ENCODE data around the gene GPR158.

The GPR158 gene

DNA sequence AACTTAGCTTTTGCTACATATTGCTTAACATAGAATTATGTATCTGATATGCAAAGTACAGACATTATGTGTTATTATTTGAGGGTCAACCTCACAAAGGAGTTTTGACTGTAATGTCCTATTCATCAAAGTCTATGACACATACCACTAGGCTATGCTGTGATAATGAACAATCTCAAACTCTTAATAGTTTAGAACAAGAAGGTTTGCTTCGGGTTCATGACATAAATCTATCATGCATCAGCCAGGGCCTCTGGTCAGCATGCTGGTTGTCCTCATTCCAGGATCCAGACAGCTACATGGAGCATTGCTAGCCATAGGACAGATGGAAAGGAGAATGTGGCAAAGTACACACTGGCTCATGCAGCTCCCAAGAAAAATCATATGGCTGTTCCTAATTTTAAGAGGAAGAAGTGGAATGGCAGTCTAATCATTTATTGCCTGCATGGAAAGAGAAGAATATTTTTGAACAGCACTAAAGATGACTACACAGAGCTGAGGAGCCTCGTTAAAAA, 332.1 kb downstream of the GPR158 start:
- DNase-seq: no peak

DNA sequence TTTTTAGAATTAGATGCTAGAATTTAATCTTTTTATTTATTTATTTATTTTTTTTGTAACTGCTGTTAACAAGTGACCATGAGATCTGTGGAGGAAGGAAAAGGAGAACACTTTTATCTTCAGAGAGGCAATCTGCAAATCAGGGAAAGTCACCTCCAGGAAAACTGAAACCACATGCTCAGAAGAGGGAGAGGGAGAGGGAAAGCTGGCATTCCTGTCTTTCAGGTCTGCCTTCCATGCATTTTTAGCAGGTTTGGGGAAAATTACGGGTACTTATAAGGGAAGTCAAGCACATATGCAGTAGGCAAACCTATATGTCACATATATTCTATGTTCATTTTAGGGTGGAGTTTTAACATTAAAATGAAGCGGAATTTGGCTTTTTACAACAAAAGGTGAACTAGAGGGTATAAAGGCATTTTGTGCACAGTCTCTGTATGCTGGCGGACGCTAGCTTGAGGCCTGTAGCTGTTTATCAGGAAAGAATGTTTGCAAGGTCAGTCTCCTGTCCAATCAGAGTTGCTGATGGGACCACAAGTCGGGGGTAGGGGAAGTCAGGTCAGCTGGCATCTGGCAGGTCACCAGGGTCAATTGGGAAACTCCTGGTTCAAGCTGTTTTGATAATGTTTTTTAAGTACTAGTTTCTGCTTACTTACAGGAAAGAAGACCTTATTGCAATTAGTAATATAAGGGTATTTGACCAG, 333.5 kb downstream of the GPR158 start:
- no peak for DNase-seq

DNA sequence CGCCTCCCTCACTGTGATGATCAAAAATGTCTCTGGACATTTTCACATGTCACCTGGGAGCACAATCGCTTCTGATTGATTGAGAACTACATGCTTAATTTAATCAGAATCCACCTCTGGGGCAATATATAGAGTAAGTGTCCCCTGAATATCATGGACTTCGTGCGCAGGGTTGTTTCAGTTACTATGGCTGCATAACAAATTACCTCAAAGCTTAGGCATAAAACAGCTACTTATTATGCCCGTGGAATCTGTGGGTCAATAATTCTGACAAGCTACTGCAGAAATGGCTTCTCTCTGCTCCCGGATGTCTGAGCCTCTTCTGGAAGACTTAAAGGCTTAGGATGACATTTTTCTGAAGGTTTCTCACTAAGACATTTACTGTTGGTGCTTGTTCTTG, 334.4 kb downstream of the GPR158 start:
- DNase-seq: no peak

DNA sequence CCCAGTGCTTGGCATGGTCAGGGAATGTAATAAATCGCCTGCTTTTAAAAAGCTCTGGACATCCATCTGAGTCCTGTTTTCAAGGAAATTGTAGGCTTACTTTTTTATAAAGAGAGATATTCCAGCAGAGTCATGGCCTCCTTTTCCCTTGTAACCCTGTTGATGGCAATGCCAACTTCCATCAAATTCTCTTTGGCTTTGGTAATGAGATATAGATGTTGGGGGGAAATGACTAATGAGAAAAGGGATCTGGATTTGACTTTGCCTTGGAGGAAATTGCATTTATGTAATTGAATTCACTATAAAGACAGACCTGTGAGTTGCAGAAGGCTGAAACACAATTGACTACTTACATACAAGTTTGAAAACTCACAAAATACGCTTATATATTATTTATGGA, 347.5 kb downstream of the GPR158 start:
- DNase-seq: no peak

DNA sequence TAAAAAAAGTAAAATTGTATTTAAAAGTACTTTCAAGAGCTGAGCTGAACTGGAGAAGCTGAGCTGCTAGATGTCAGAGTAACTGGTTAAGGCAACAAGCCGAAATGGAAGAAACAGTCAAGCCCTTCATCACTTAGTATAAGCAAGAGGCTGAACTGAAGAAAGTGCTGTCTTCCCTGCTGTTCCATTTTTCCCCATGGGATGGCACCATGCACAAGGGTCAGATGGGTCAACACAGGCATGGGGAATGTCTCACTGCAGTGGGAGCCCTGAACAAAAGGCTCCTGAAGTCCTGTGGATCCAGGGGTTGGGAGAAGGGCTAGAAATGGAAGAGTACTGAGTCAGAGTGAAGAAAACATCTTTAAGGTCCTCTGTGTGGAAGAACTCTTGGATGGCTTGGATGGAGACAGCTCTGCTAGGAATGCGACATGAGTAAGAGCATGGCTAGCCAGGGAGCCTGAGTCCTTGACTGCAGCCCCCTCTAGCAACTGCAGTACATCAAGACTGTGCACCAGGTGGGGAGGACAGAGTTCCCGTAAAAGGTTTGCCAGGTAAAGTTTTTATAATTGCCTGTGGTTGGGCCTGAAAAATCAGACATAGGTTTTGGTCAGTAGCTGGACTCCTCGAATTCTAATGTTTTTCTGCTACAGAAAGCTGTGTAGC, 348.3 kb downstream of the GPR158 start:
- DNase-seq: no peak

DNA sequence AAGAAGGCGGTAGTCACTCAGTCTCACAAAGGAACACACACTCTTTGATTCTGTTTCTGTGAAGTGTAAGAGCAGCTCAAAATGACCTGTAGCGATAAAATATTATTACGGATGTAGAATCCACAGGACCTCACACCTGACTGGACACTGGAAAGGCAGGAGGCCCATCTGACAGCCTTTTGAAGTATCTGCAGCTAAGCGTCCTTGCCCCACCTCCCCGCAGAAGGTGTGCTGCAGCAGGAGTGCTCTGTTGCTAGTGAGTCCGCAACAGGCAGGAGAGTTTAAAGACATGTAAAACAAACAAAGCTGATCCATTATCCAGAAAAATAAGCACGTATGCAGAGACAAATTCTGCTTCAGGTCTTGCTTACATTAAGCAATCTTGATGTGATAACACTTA, 355.5 kb downstream of the GPR158 start:
- no peak for DNase-seq

DNA sequence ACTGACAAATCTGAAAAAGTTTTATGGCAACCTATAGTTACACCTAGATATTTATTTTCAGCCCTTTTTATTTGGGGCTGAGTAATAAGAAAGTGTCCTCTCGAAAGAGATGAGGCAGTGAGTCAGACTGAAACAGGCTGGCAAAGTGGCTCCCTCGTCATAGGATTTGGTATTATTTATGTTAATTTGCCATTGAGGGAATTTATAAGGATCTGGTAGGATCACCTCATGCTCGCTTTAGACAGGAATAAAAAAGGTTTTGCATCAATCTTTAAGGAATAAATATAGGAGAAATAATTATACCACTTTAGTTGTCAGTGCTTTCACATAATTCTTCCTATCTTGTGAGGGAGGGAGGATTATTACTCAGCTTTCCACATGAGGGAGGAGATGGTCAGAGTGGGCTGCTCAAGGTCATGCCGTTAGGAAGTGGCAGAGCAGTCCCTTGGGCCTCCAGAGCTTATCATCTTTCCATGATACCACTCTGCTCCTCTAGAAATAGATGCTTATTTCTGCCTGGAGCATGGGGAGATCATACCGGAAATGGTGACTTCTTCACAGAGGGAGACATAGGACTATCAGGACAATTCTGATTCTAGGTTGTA, 356.8 kb downstream of the GPR158 start:
- no peak for DNase-seq

DNA sequence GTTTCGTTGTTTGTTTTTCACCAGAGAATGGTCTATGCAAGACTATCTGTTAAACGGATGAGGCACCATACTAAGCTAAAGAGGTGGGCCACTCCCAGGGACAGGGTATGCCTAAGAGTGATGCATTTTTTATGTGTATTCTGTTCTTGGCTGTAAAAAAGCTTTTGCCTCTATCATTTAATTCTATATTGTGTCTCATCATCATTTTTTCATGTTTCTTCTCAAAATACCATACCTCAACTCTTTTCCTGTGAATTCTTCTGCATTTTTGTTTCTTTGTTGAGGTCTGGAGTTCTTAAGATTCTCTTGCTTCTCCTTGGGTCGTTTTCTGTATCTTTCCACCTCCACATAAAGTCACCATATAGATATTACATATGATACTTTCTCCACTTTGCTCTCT, 357.4 kb downstream of the GPR158 start:
- no peak for DNase-seq

DNA sequence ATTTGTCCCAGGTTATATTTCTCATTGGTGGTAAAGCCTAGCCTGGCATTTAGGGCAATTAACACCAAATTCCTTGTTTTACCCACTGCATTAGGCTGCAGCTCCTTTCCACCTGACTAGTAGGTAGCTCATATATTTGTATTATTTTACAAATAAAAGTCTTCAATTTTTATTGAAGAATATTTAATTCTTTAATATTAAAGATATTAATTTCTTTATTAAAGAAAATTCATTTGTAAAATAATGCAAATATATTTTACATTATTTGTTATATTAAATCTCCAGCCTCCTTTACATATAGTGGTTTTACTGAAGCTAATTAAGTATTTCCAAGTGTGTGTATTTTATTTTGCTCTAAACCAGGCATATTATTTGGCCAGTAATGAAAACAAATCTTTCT, 361.2 kb downstream of the GPR158 start:
- no peak for DNase-seq

DNA sequence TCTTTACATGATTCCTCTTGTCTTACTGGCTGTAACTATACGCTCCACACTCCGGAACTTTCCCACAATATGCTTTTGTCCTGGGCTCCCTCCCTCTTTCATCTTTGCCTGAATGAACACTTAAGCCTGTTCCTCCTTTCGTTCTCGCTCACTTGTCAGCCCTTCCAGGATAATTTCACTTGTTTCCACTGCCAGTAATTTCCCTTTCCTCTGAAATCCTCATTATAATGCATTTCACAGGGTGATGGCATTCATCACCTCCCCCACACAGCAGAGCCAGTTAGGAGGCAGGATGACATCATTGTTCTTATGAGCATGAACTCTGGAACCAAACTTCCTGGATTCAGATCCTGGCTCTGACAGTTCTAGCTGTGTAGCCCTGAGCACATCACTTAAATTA, 372.6 kb downstream of the GPR158 start:
- no peak for DNase-seq

DNA sequence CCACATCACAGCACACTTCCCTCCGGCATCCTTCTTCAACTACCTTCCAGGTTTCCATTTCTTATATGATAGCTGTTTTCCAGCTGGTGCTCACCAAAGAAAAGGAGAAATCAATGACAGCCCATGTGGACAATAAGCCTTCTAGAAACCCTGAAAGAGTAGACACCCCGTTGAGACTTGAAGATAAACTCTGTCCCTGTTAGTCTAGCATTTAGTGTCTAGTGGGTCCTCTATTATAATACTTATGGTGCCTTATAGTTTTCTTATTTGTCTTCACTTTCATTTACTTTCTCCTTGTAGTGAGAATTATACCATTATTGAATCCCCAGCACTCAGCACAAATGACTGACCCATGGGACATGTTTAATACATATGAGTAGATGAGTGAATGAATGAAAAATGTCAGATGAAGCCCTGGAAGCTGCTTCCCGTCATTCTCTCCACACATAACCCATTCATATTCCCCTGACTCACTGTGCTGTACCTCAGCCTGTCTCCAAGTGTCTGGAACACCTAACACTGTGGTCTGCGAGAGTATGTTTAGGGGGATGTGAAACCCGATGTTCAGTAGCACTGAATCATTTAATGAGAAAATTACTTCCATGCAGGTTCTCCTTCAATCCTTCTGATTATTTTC, 377.6 kb downstream of the GPR158 start:
- DNase-seq: no peak

DNA sequence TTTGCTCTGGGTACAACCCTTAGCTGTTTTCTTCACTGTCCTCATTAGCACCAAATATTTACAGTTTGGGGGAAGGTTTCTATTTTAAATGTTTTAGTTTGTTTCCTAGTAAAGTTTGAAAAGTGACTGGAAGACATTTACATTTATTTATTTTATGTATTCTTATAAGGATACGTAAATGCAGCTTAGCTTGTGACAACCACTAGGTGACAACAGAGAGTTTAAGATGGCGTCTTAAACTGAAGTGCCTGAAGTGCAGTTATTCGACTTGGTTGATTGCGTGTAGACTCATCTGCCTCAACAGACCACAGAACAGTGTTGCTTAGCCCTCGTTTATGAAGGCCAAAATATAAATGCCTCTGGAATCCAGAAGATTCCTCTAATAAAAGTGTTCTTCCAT, 381.1 kb downstream of the GPR158 start:
- DNase-seq: no peak

DNA sequence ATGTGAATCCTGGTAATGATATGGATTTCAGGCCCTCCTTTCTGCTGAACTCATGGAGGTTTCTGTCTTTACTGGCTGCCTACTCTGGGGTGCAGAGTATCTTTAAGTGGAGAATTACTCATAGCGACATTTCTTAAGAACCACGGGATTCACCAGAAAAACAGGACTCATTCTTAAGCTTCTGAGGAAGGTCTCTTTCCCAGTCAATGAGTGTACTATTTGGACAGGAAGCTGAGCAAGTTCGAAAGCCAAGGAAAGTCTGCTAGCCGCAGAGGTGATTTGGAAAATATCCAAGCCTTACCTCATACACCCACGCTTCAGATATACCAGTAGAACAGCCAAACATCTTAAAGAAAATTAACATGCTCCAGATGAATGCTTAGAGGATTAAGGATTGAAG, 381.7 kb downstream of the GPR158 start:
- DNase-seq: no peak

DNA sequence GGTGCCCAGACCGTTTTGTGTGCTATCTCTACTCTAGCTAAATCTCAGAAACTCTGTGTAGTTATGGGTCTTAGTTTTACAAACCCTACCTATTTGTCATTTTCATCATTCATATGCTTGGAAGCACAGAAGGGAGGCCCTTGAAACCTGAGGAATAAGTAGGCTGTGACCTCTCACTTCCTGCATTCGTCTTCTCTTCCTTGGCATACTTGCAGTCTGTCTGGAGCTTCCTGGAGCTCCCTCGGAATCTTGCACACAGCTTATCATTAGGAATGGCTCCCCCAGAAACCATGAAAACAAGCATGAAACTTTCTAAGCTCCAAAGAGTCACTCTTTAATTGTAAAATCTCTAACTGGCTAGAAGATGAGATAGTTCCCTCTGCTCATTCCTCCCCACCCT, 382.3 kb downstream of the GPR158 start:
- no peak for DNase-seq

DNA sequence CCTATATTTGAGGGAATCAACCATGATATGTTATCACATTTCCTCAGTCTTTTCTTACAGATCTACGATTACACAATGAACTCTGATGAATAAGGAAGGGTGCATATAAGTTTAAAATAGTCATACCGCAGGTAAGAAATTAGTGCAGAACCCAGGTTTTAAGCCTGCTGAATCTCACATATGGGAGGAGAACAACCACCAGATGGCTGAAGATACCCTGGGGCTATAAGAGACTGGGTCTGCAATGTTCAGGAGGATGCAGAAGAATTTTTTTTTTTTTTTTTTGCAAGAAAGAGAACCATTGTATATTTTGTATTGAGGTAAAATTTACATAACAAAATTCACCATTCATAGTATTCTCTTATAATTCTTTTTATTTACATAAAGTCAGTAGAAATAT, 387.0 kb downstream of the GPR158 start:
- no peak for DNase-seq

DNA sequence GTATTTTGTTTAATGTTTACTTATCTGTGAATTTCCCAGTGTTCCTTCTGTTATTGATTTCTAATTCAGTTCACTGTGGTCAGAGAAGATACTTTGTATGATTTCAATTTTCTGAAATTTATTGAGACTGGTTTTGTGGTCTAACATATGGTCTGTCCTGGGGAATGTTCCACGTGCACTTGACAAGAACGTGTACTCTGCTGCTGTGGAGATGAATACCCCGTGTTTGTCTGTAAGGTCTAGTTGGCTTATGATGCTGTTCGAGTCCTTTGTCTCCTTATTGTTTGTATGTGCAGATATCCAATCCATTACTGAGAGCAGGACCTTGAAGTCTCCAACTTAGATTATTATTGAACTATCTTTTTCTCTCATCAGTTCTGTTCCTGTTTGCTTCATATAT, 387.7 kb downstream of the GPR158 start:
- DNase-seq: no peak

DNA sequence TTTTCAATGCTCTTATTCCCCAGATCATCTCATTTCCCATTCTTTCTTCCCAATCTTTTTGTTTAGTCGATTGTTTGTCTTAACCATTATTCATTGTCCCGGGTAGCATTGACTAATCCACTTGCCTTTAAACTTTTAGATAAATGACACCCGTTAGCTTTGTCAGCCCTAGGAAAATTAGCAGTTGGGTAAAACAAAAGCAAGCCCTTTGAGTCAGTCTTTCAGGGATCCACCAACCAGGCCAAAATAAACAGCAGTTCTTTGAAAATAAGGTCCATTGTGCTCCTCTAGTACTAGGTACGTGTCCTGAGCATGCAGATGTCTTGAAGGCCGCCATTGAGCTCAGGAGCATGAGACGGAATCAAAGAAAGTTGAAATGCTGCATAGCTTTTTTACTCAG, 389.6 kb downstream of the GPR158 start:
- no peak for DNase-seq

DNA sequence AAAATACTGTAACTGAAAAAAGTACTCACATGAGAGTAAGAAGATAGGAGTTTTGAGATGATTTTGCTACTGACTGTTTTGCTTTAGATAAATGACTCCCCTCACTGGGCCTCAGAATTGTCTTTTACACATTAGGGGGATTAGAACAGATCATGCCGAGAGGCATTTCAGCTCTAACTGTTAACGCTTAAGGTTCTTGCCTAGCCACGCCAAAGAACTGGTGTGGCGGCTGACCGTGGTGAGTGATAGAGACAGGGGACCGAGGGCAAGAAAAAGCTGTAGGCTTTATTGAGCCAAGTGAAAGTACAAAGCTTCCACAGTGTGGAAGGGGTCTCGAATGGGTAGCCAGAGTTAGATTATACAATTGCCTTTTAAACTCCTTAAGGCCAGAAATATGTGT, 390.8 kb downstream of the GPR158 start:
- no peak for DNase-seq

DNA sequence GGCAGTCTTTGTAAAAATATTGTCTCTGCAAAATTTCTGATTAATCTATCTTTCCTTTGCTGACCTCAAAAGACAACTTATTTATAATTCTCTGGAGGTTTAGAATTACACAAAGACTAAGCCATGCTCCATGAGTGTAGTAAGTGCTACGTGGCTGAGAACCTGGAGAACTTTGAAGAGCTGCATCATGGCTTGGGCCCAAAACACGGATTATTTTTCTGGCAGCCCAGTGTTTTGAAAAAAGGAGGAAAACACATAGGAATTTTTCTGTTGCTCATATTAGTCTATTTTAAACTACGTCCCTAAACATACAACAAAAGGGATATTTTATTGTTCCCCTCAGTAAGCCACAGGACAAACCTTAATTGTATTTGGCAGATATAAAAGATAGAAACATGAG, 398.5 kb downstream of the GPR158 start:
- no peak for DNase-seq

DNA sequence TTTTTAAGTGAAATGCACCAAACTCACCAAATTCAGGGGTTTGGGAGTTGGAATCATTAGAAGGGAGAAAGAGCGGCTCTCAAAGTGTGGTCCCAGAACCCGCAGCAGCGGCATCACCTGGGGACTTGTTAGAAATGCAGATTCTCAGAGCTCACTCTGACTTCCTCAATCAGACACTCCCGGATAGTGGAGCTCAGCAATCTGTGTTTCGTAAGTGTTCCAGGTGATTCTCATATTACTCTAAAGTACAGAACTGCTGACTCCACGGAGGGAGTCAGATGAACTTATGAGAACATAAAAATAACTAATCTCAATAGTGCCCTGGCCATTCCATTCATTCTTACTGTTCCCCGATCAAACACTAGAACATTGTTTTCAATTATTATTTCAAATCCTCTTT, 400.5 kb downstream of the GPR158 start:
- DNase-seq: no peak

DNA sequence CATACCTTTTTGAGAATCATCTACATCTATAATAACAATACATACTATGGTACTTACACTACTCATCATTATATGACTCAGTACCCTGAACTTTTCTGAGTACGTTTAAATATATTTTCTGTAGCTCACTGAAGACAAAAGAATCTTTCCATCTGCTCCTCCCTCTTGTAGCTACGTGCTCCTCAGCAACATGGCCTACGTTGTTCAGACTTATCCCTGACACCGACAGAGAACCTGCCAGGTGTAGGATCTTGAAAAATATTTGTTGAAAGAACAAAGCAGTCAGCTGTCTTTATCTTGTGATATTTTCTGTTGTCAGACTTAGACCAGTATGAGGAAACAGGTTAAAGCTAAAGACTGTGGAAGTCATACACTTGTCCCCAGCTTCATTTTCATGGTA, 403.3 kb downstream of the GPR158 start:
- no peak for DNase-seq

DNA sequence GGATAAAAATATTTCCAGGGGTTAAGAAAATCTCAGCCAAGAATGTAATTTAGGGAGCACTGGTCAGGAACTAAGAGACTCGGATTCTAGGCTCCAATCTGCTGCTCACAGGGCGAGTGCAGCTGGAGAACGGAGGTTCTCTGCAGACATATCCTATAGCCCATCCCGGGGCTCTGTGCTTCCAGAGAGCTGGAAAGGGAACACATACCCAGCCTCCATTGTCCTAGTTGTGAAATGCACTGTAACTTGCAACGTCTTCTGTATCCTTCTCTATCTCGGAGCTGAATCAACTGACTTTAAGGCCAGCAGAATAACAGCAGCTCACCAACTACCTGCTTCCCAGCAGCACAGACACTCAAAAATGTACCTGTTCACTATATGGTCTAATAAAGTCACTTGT, 408.2 kb downstream of the GPR158 start:
- no peak for DNase-seq

DNA sequence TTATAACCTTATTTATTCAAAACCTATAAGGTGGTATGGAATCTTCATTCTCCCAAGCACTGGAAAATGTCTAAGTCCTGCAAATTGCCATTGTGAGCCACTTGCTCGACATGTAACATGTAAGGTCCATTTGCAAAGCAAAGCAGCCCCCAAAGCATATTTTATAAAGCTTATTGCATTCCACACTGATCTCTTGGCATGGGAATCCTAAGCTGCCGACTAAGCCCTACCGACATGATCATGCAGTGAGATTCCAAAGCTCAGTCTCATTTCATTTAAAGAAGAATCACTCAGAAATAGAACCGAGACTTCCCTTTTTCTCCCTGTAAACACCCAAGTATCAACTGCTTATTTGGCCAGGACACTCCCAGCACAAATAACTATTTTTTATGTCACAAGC, 425.9 kb downstream of the GPR158 start:
- no peak for DNase-seq

DNA sequence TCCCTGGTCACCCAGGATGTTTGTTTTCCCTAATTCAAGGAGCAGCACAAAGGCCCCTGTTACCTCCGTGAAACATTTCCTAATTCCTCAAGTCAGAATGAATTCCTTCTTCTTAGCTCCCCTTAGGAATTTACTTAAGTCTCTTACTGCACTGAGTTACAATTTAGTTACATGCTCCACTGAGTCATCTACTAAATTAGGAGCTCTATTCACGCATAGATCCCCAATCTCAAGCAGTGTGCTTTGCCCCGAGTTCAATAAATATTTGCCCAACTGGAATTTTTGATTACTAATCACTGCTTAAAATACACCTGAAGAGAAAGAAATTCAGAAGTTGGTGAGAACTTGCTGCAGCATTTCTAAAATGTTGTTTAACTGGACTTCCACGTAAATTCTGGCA, 429.8 kb downstream of the GPR158 start:
- DNase-seq: no peak
